ENCODE data around the gene GPC6. TPM values are rescaled to one million over a fixed set of nuclear protein-coding genes. Genes with fewer than 3 reads are reported as not detected.

Gene GPC6
- total RNA-seq, 1 experiment from 2014 or later = not detected

DNA sequence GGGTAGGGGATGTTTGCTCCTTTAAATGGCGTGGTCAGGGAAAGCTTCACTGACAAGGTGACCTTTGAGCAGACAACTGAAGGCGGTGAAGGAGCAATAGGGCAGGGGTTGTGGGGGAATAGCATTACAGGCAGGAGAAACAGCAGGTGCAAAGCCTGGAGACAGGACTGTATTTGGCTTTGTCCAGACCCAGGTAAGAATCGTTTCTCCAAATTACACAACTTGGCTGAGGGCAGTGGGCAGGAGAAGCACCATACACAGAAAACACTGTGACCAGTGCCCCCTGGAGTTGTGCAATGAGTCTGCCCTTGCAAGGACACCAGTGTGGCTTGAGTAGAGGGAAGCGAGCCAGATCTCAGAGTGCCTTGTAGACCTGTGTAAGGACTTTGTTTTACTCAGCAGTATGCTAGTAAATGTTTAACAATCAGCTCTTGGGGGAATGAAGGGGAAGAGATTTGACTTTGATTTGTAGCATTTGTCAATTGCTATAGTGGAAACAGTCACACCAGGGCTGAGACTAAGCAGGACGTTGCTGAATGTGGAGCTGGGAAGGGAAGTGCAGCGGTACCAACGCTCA, 892.8 kb downstream of the GPC6 start:
- H3K9me3 ChIP-seq (ENCODE audit: insufficient read depth, low read depth) = no peaks in the 10 kb centered on the region; the same call in 1 of the 2 replicates
- H3K4me2 ChIP-seq = no peak overlapping the region
- H3K9me2 ChIP-seq (ENCODE audit: insufficient read depth) = no peaks in the 10 kb centered on the region
- no peaks in the 10 kb centered on the region for H3F3A ChIP-seq (ENCODE audit: insufficient read depth, low read depth)
- POLR2A ChIA-PET (ENCODE audit: unreplicated experiment) = no interaction called here
- H3K4me3 ChIP-seq = no peak overlapping the region
- CTCF ChIA-PET = interaction anchor here (0.6 kb wide), 1 partner anchor 555 kb away, joined by 4 read pairs; no protein-coding TSS in a partner anchor
- no peaks in the 10 kb centered on the region for H3K4me1 ChIP-seq (replicated peaks; ENCODE audit: insufficient read depth)
- no peaks in the 10 kb centered on the region for H4K20me1 ChIP-seq (ENCODE audit: insufficient read depth)
- H2AFZ ChIP-seq = no peak overlapping the region
- no peaks in the 10 kb centered on the region for H3K79me2 ChIP-seq (ENCODE audit: low read depth)
- H3K36me3 ChIP-seq (ENCODE audit: low read depth) = no peaks in the 10 kb centered on the region
- BruUV-seq (replicated peaks) = no TSS peak
- intact Hi-C loops (cut with micrococcal nuclease; ENCODE audit: unreplicated experiment) = no loop called here
- TF ChIP-seq, protein P1, sequence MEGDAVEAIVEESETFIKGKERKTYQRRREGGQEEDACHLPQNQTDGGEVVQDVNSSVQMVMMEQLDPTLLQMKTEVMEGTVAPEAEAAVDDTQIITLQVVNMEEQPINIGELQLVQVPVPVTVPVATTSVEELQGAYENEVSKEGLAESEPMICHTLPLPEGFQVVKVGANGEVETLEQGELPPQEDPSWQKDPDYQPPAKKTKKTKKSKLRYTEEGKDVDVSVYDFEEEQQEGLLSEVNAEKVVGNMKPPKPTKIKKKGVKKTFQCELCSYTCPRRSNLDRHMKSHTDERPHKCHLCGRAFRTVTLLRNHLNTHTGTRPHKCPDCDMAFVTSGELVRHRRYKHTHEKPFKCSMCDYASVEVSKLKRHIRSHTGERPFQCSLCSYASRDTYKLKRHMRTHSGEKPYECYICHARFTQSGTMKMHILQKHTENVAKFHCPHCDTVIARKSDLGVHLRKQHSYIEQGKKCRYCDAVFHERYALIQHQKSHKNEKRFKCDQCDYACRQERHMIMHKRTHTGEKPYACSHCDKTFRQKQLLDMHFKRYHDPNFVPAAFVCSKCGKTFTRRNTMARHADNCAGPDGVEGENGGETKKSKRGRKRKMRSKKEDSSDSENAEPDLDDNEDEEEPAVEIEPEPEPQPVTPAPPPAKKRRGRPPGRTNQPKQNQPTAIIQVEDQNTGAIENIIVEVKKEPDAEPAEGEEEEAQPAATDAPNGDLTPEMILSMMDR (conservative IDR thresholded peaks at IDR 0.05) = no peak
- no peak for TF ChIP-seq EZH2 (IDR thresholded peaks at IDR 0.05; ENCODE audit: low read depth)
- H3K27me3 ChIP-seq (ENCODE audit: insufficient read depth, low read depth) = no peaks in the 10 kb centered on the region
- no peak for DNase-seq
- H3K27ac ChIP-seq = no peak overlapping the region

DNA sequence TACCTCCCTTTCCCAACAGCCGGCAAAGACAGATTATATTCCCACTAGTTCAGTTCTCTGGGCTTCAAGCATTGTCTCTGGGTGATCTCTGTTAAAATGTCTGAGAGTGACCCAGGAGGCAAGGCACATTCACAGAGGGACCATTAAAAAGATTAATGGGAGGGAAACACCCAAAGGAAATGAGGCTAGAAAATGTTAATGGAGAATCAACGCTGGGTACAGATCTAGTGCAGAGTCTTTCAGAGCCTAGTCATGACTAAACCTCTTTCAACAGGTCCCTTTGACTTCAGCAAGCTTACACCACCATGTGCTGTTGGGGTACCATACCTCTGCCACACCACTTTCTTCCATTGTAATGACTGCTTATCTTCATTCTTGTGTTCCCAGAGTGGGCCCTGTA, 894.3 kb downstream of the GPC6 start:
- CTCF ChIA-PET = no interaction called here
- BruUV-seq (replicated peaks) = no TSS peak
- intact Hi-C loops (cut with micrococcal nuclease; ENCODE audit: unreplicated experiment) = no loop called here

DNA sequence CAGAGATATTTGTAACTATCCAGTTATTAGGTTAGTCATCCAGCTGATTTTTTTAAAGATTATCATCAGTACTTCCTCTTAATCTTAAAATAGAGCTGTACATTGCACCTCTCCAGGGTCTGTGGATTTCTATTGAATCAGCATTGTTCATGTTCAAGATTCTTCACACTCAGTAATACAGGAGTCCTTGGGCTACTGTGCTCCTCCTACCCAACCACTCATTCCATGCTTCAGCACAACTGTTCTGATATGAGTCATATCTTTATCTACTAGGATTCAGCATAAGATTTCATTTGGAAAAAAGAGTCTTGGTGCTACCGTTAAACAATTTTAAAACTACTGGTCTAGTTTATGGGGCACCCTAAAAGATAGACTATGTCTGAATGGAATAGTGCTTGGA, 895.1 kb downstream of the GPC6 start:
- POLR2A ChIA-PET (ENCODE audit: unreplicated experiment) = no interaction called here
- no peaks in the 10 kb centered on the region; the same call in 1 of the 2 replicates for H3K9me3 ChIP-seq (ENCODE audit: insufficient read depth, low read depth)

More for the DNA sequence above, 894.3 kb downstream of the GPC6 start:
- Histone ChIP-seq H3K27ac (no peak overlapping the region), H3F3A (ENCODE audit: insufficient read depth, low read depth) (no peaks in the 10 kb centered on the region), H3K4me2 (no peak overlapping the region), H3K4me3 (no peak overlapping the region), H3K27me3 (ENCODE audit: insufficient read depth, low read depth) (no peaks in the 10 kb centered on the region), H3K9me3 (ENCODE audit: insufficient read depth, low read depth) (no peaks in the 10 kb centered on the region; the same call in 1 of the 2 replicates), H2AFZ (no peak overlapping the region), H3K4me1 (replicated peaks; ENCODE audit: insufficient read depth) (no peaks in the 10 kb centered on the region), H3K79me2 (ENCODE audit: low read depth) (no peaks in the 10 kb centered on the region), H3K9me2 (ENCODE audit: insufficient read depth) (no peaks in the 10 kb centered on the region), H3K36me3 (ENCODE audit: low read depth) (no peaks in the 10 kb centered on the region), H4K20me1 (ENCODE audit: insufficient read depth) (no peaks in the 10 kb centered on the region)
- no peak for DNase-seq
- POLR2A ChIA-PET (ENCODE audit: unreplicated experiment) = no interaction called here
- TF ChIP-seq EZH2 (IDR thresholded peaks at IDR 0.05; ENCODE audit: low read depth) = no peak
- TF ChIP-seq, protein P1 (conservative IDR thresholded peaks at IDR 0.05) = no peak

More for the DNA sequence above, 895.1 kb downstream of the GPC6 start:
- CTCF ChIA-PET = no interaction called here
- Histone ChIP-seq H3F3A (ENCODE audit: insufficient read depth, low read depth) (no peaks in the 10 kb centered on the region), H3K4me3 (no peak overlapping the region), H3K4me2 (no peak overlapping the region), H3K27ac (no peak overlapping the region), H3K79me2 (ENCODE audit: low read depth) (no peaks in the 10 kb centered on the region), H3K36me3 (ENCODE audit: low read depth) (no peaks in the 10 kb centered on the region), H2AFZ (no peak overlapping the region), H4K20me1 (ENCODE audit: insufficient read depth) (no peaks in the 10 kb centered on the region), H3K9me2 (ENCODE audit: insufficient read depth) (no peaks in the 10 kb centered on the region), H3K27me3 (ENCODE audit: insufficient read depth, low read depth) (no peaks in the 10 kb centered on the region), H3K4me1 (replicated peaks; ENCODE audit: insufficient read depth) (no peaks in the 10 kb centered on the region)
- BruUV-seq (replicated peaks) = no TSS peak
- TF ChIP-seq, protein P1 (conservative IDR thresholded peaks at IDR 0.05) = no peak
- no peak for TF ChIP-seq EZH2 (IDR thresholded peaks at IDR 0.05; ENCODE audit: low read depth)
- intact Hi-C loops (cut with micrococcal nuclease; ENCODE audit: unreplicated experiment) = no loop called here
- DNase-seq = no peak
